ENCODE data around the gene COG8.

Gene COG8

DNA sequence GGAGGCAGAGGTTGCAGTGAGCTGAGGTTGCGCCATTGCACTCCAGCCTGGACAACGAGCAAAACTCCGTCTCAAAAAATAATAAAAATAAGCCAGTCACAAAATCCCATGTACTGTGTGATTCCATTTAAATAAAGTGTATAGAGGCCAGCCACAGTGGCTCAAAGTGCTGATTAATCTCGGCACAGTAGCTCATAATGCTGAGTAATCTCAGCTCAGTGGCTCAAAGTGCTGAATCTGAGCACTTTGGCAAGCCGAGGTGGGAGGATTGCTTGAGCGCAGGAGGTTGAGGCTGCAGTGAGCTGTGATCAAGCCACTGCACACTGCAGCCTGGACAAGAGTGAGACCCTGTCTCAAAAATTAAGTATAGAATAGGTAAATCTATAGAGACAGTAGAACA is 7.3 kb upstream of the COG8 start:
- no peak for DNase-seq (ENCODE audit: low spot score)

- no peak for DNase-seq (ENCODE audit: low spot score)
Measured at GRCh38 chr16:69345923-69346322, 6.6 kb upstream of the COG8 start.

- peak; percentile 72 for DNase-seq (ENCODE audit: low spot score)
Measured at GRCh38 chr16:69344171-69344570, 4.8 kb upstream of the COG8 start.

GRCh38 chr16:69340095-69340644 is 806 bp upstream of the COG8 start:
- DNase-seq (ENCODE audit: low spot score), result no peak

DNA sequence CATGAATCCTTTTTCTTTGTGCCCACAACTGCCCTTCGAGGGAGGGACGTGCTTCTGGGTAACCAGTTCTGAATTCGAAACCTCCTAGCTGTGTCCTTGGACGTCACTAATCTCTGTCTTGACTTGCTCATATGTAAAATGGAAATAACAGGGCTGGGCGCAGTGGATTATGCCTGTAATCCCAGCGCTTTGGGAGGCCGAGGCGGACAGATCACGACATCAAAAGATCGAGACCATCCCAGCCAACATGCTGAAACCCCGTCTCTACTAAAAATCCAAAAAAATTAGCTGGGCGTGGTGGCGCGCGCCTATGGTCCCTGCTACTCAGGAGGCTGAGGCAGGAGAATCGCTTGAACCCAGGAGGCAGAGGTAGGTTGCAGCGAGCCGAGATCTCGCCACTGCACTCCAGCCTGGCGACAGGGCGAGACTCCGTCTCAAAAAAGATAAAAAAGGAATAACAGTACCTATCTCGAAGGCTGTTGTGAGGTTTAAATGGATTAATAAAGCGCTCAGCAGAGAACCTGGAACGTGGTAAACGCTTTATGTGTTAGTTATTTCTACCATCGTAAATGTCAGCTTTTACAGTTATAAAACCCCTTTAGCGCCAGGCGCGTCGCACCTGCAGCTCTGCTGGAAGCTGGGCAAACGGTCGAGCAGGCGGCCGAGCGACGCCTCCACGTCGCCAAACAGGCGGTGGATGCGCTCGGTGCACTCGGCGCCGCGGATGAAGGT is 641 bp downstream of the COG8 start:
- DNase-seq (ENCODE audit: low spot score), result no peak

- no peak for DNase-seq (ENCODE audit: low spot score)
Measured at GRCh38 chr16:69334696-69335095, 4.7 kb downstream of the COG8 start.

GRCh38 chr16:69330286-69331109 is 8.9 kb downstream of the COG8 start, which contains the start of gene PDF:
Gene PDF (minus strand): TSS chr16:69330588. CDS start chr16:69330570, 18 bp downstream.
- DNase-seq (ENCODE audit: low spot score), result peak; percentile 91

GRCh38 chr16:69329369-69330285 is 9.7 kb downstream of the COG8 start:
- no peak for DNase-seq (ENCODE audit: low spot score)

DNA sequence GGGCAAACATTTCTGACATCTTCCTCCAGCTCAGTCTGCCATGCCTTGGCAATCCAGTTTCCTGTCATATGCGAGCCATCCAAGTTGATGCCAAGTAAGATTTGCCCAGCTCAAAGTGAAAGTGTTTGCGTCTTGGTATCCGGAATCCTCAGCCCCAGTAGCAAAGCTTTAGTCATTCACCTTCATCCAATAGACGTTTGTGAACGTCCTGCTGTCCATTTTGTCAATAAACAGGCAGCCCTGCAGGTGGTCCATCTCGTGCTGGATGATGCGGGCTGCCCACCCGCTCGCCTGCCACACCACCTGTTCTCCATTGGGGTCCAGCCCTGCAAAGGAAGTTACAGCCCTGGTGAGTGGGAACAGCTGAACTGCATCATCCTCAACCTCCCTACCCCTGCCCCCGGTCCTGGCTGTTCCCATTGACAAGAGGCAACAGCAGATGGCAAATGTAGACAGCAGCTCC is 10.5 kb downstream of the COG8 start:
- no peak for DNase-seq (ENCODE audit: low spot score)

DNA sequence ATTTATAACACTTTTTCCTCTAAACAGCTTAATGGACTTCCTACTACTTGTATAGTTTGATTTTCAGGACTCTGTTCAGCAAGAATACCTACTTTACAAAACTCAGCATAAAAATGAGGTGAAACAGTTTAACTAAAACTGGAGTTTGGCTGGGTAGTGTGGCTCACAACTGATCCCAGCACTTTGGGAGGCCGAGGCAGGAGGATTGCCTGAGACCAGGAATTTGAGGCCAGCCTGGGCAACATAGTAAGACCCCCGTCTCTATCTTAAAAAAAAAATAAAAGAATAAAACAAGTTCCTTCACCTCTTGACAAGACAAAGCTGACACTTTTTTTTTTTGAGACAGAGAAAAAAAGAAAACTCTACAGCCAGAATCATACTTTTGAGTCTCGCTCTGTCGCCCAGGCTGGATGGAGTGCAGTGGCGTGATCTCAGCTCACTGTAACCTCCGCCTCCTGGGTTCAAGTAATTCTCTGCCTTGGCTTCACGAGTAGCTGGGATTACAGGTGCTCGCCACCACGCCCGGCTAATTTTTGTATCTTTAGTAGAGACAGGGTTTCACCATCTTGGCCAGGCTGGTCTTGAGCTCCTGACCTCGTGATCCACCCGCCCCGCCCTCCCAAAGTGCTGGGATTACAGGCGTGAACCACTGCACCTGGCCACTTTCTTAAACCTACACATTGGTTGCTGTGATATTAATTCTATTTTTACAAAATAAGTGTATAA is 11.6 kb downstream of the COG8 start:
- no peak for DNase-seq (ENCODE audit: low spot score)

DNA sequence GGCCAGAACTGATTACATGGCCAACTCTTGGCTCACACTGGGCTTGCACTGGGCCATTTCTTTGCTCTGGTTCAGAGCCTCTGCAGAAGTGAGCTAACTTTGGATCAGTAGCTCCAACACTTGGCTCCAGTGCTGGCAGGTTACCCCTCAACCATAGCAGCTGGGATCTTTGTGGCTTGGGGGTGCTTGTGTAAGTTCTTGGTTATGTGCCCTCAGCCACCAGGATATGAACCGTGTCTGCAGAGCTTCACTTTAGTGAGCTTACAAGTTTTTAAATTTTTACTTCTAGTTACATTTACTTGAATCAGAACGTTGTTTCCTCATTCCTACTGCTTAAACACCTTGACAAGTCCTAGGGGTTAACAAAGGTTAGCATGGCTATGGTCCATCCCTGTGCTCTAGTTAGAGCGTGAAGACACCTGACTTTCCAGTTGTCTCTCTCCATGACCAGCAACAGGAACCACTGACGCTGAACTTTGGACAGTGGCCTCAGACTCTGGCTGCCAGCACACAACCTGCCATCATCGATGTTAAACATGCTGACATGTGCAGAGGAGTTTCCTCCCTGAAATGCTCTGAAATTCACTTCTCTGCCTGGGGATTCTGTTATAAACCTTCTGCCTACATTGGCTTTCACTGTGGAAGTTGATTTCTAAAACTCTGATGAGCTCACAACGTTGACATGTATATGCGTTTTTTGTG is 13.0 kb downstream of the COG8 start:
- no peak for DNase-seq (ENCODE audit: low spot score)

- DNase-seq (ENCODE audit: low spot score), result no peak
Measured at GRCh38 chr16:69325784-69326171, 13.6 kb downstream of the COG8 start.

DNA sequence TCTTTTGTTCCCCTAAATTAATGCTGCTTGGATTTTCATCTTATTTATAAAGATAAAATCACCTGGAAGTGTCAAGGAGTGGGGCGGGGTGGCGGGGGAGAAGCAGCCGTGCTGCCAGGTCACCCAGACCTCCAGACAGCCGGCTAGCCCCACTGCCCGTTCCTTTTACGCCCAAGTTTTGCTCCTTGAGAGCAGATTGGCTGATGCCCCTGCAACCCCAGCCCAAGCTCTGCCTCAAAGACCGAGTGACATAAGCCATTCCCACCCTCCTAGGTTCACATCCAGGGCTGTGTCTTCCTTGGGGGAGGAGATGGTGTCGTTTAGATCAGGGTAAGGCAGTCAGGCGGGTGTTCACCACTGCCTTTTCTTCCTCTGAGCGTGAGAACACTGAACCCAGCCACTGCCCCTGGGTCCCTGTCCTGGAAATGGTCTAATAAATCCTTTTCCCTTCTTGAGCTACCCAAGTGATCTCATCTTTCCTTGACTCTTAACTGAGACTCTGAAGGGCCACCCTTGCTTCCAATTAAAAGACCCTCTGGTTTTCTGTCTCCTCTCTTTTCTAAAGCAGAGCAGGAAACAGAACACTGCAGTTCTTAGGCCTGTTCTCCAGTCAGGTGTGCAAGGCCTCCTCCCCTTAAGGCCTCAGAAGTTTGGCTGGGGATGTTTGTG is 14.6 kb downstream of the COG8 start:
- no peak for DNase-seq (ENCODE audit: low spot score)

DNA sequence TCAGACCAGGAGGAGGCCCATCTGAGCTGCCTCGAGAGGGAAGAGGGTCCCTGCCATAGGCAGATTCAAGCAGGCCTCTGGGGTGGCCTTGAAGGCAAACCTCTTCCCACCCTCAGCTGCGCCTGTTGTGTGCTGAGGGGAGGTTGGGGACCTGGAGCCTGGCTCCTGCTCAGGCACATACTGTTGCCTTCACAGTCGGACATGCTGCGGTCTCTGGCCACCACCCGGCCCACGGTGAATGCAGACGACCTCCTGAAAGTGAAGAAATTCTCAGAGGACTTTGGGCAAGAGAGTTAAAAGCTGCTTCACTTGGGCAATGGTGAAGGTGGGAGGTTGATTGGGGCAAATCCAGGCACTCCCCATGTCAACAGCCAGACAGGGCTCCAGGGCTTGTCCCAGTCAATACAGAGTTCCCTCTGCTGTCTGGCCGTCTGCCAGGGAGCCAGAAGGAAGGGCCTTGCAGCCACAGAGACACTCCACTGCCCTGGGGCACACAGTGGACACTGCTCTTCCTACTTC is 15.3 kb downstream of the COG8 start:
- DNase-seq (ENCODE audit: low spot score), result peak; percentile 44

DNA sequence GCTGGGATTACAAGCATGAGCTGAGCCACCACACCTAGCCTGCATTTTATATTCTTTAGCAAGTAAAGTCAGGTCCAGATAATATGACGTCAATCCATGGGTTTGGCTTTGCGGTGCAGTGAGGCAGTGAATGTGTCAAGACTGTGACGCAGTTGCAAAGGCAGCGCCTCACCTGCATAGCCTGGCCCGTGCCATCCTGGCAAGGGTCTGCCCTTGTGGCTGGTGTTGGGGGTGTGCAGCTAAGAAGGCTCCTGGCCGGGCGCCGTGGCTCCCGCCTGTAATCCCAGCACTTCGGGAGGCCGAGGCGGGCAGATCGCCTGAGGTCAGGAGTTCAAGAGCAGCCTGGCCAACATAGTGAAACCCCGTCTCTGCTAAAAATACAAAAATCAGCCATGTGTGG is 15.9 kb downstream of the COG8 start:
- DNase-seq (ENCODE audit: low spot score), result no peak

GRCh38 chr16:69322343-69322742 is 17.0 kb downstream of the COG8 start:
- no peak for DNase-seq (ENCODE audit: low spot score)

GRCh38 chr16:69321080-69321479 is 18.3 kb downstream of the COG8 start:
- DNase-seq (ENCODE audit: low spot score), result no peak

DNA sequence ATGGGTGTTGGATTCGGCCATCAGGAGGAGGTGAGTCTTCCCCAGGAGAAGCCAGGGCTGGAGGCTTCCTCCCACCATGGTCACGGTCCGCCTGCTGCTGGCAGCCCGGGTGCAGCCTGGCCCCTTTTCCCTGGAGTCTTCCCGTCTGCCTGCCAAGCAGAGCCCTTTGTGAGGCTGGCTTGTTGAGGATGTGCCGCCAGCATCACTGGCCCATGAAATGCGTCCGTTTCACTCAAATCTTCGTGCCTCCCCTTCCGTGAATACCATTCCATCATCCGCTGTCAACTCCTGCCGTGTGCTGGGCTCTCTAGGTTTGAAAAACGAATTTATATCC is 18.7 kb downstream of the COG8 start:
- no peak for DNase-seq (ENCODE audit: low spot score)

DNA sequence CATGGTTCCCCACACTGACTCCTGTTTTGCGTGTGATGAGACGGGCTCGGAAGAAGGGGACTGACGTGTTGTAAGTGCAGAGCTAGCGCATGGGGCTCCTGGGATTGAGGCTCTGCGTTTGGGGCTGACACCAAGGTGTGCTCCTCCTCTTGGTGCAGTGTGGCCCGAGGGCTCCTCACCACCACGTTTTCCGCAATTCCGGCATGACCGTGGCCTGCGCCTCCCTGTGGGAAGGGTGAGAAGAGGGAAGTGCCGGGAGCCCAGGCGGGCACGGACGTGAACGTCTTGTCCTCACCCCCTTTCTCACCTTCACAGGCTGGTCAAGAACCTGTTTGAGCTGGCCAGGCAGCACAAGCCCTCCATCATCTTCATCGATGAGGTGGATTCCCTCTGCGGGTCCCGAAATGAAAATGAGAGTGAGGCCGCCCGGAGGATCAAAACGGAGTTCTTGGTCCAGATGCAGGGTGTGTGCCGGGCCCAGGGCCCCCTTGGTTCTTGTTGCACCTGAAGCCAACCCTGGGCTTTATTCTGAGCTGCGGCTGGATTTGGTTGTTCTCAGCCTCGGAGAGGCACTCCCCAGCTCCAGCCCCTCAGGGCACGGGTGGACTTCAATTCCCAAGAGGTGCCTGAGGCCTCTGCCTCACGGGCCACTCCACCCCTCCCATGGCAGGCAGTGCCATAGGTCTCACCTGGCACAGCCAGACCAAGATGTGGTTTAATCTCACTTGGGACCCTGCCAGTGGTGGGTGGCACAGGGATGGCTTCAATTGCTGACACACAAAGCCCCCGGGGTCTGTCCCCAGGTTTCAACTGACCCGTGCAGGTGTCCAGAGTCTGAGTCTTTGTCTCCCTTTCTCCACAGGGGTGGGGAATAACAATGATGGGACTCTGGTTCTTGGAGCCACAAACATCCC is 19.3 kb downstream of the COG8 start:
- no peak for DNase-seq (ENCODE audit: low spot score)
